MG63 (cell line): Measurements from ENCODE around the gene ATXN2. TPM values are rescaled to one million over a fixed set of nuclear protein-coding genes. Genes with fewer than 3 reads are reported as not detected.
A peak's percentile ranks its signal among the peaks of the same experiment; 100 is the strongest.

Source experiments
- DNase-seq: peaks from one replicate; pipeline ENCODE4 v3.0.0-alpha.2; 2020
- H3K27me3 ChIP-seq: fragments of 250-450 bp; sonication (Bioruptor Pico); 2 replicates; pipeline ENCODE4 v1.5.1; 2020; ENCODE audit warnings: mild to moderate bottlenecking, moderate library complexity
- H3K36me3 ChIP-seq: fragments of 250-450 bp; sonication (Bioruptor Pico); 2 replicates; pipeline ENCODE4 v1.5.1; 2020; ENCODE audit warnings: mild to moderate bottlenecking, moderate library complexity
- H3K4me3 ChIP-seq: fragments of 250-450 bp; sonication (Bioruptor Pico); 2 replicates; pipeline ENCODE4 v1.5.1; 2020; ENCODE audit warnings: mild to moderate bottlenecking, moderate library complexity
- H3K9me3 ChIP-seq: fragments of 250-450 bp; sonication (Bioruptor Pico); 2 replicates; pipeline ENCODE4 v1.5.1; 2020; ENCODE audit warnings: mild to moderate bottlenecking, moderate library complexity
- total RNA-seq: library from RNA; depleted of rRNA; stranded (reverse); fragments of >200 nt; shearing (Covaris generic); gene quantifications from 2 replicates; pipeline ENCODE4 v1.2.3, GENCODE V29; 2014; ENCODE audit warnings: low replicate concordance

Gene ATXN2
- total RNA-seq, 1 experiment from 2014 or later = 6.9 TPM

- no peak for DNase-seq
- H3K27me3 ChIP-seq = no peaks in the 10 kb centered on the region
- no peak overlapping the region for H3K4me3 ChIP-seq
- H3K36me3 ChIP-seq = peaks cover 14% of the 10 kb centered on the region; the same call in 1 of the 2 replicates
- no peaks in the 10 kb centered on the region for H3K9me3 ChIP-seq
Measured at GRCh38 chr12:111430433-111431353, 168.4 kb downstream of the ATXN2 start.

- Histone ChIP-seq H3K27me3 (no peaks in the 10 kb centered on the region), H3K9me3 (no peaks in the 10 kb centered on the region), H3K4me3 (no peak overlapping the region), H3K36me3 (peaks cover 12% of the 10 kb centered on the region; the same call in 1 of the 2 replicates)
- DNase-seq = no peak
Measured at GRCh38 chr12:111429828-111430432, 169.2 kb downstream of the ATXN2 start.

- Histone ChIP-seq H3K36me3 (peaks cover 16% of the 10 kb centered on the region; the same call in 1 of the 2 replicates), H3K4me3 (no peak overlapping the region), H3K9me3 (no peaks in the 10 kb centered on the region), H3K27me3 (no peaks in the 10 kb centered on the region)
- no peak for DNase-seq
Measured at GRCh38 chr12:111428728-111429175, 170.4 kb downstream of the ATXN2 start.

GRCh38 chr12:111428081-111428727 lies 170.9 kb downstream of the ATXN2 start:
- no peak overlapping the region for H3K4me3 ChIP-seq
- no peaks in the 10 kb centered on the region for H3K9me3 ChIP-seq
- H3K27me3 ChIP-seq = no peaks in the 10 kb centered on the region
- peaks cover 19% of the 10 kb centered on the region; the same call in 1 of the 2 replicates for H3K36me3 ChIP-seq
- DNase-seq = no peak

- H3K9me3 ChIP-seq = no peaks in the 10 kb centered on the region
- peaks cover 15% of the 10 kb centered on the region; the same call in 1 of the 2 replicates for H3K36me3 ChIP-seq
- no peaks in the 10 kb centered on the region for H3K27me3 ChIP-seq
- no peak overlapping the region for H3K4me3 ChIP-seq
- no peak for DNase-seq
Measured at GRCh38 chr12:111427417-111428074, 171.6 kb downstream of the ATXN2 start.

- H3K9me3 ChIP-seq = no peaks in the 10 kb centered on the region
- H3K27me3 ChIP-seq = no peaks in the 10 kb centered on the region
- H3K4me3 ChIP-seq = no peak overlapping the region
- H3K36me3 ChIP-seq = peaks cover 17% of the 10 kb centered on the region
- DNase-seq = peak; percentile 52
Measured at GRCh38 chr12:111426344-111427185, 172.6 kb downstream of the ATXN2 start.

GRCh38 chr12:111425655-111426054 lies 173.5 kb downstream of the ATXN2 start:
- Histone ChIP-seq H3K36me3 (peaks cover 24% of the 10 kb centered on the region), H3K9me3 (no peaks in the 10 kb centered on the region), H3K4me3 (no peak overlapping the region), H3K27me3 (no peaks in the 10 kb centered on the region)
- no peak for DNase-seq

GRCh38 chr12:111424793-111425251 lies 174.3 kb downstream of the ATXN2 start:
- no peaks in the 10 kb centered on the region for H3K27me3 ChIP-seq
- H3K36me3 ChIP-seq = peaks cover 29% of the 10 kb centered on the region

GRCh38 chr12:111424189-111424792 lies 174.8 kb downstream of the ATXN2 start:
- no peaks in the 10 kb centered on the region for H3K9me3 ChIP-seq
- H3K27me3 ChIP-seq = no peaks in the 10 kb centered on the region
- H3K36me3 ChIP-seq = peaks cover 33% of the 10 kb centered on the region
- no peak overlapping the region for H3K4me3 ChIP-seq
- DNase-seq = no peak

More at GRCh38 chr12:111424793-111425251, 174.3 kb downstream of the ATXN2 start:
- Histone ChIP-seq H3K4me3 (no peak overlapping the region), H3K9me3 (no peaks in the 10 kb centered on the region)
- no peak for DNase-seq

GRCh38 chr12:111420494-111420893 lies 178.6 kb downstream of the ATXN2 start:
- H3K4me3 ChIP-seq = no peak overlapping the region
- no peak for DNase-seq
- no peaks in the 10 kb centered on the region for H3K9me3 ChIP-seq
- H3K27me3 ChIP-seq = no peaks in the 10 kb centered on the region
- H3K36me3 ChIP-seq = peaks cover 46% of the 10 kb centered on the region

GRCh38 chr12:111419784-111420183 lies 179.3 kb downstream of the ATXN2 start:
- DNase-seq = no peak
- H3K36me3 ChIP-seq = peaks cover 46% of the 10 kb centered on the region

GRCh38 chr12:111418594-111418880 lies 180.6 kb downstream of the ATXN2 start:
- DNase-seq = no peak
- Histone ChIP-seq H3K4me3 (no peak overlapping the region), H3K27me3 (no peaks in the 10 kb centered on the region), H3K36me3 (peaks cover 40% of the 10 kb centered on the region), H3K9me3 (no peaks in the 10 kb centered on the region)

More at GRCh38 chr12:111419784-111420183, 179.3 kb downstream of the ATXN2 start:
- Histone ChIP-seq H3K27me3 (no peaks in the 10 kb centered on the region), H3K9me3 (no peaks in the 10 kb centered on the region), H3K4me3 (no peak overlapping the region)

- Histone ChIP-seq H3K36me3 (peaks cover 40% of the 10 kb centered on the region), H3K4me3 (no peak overlapping the region)
- no peak for DNase-seq
Measured at GRCh38 chr12:111417784-111418593, 181.1 kb downstream of the ATXN2 start.

GRCh38 chr12:111417290-111417689 lies 181.8 kb downstream of the ATXN2 start:
- peaks cover 40% of the 10 kb centered on the region for H3K36me3 ChIP-seq
- H3K4me3 ChIP-seq = no peak overlapping the region
- H3K27me3 ChIP-seq = no peaks in the 10 kb centered on the region
- DNase-seq = no peak
- H3K9me3 ChIP-seq = no peaks in the 10 kb centered on the region

More at GRCh38 chr12:111417784-111418593, 181.1 kb downstream of the ATXN2 start:
- no peaks in the 10 kb centered on the region for H3K9me3 ChIP-seq
- no peaks in the 10 kb centered on the region for H3K27me3 ChIP-seq
